ENCODE data around the gene LRRC14B.
"Not testable (repeated sequence)": the region's sequence is repeated elsewhere in the genome, so short reads cannot be mapped to it uniquely, and the experiment has no call there.

- not testable (repeated sequence) for TF ChIP-seq CTCF (conservative IDR thresholded peaks at IDR 0.05; ENCODE audit: low read length); EZH2phosphoT487 (IDR thresholded peaks at IDR 0.05; ENCODE audit: borderline replicate concordance, low read depth, low read length)
Observed at GRCh38 chr5:222951-223715, 31.8 kb downstream of the LRRC14B start.

Data from OCI-LY7 (cell line).